Measurements from ENCODE around the gene ZFHX2. TPM values are rescaled to one million over a fixed set of nuclear protein-coding genes. Genes with fewer than 3 reads are reported as not detected.
A peak's percentile ranks its signal among the peaks of the same experiment; 100 is the strongest.

The ZFHX2 gene
- polyA plus RNA-seq, 1 donor from 2014 or later = 0.72 TPM

DNA sequence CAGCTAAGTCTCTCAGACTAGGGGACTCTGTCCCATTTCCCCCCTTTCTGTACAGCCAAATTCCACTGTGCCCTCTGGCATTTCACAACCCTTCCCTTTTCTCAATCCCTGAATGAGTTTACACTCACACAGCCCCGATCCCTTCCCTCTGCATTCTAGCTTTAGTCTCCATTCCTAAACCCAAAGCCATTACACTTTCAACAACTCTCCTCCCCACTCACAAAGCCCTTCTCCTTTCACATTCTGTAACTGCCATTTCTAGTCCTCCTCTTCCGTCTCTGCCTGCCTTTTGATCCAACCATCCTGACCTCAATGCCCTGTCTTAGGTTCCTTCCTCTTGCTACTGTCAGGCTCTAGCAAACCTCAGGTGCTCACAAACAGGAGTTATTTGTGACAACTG is 3.6 kb downstream of the ZFHX2 start:
- Histone ChIP-seq H3K36me3 (ENCODE audit: insufficient read depth, low read length) (peaks cover 5% of the 10 kb centered on the region), H3K4me2 (ENCODE audit: low read length) (peak overlapping the region; percentile 98), H3K27me3 (ENCODE audit: insufficient read depth, low read depth, low read length) (no peaks in the 10 kb centered on the region), H3F3A (ENCODE audit: insufficient read depth, low read length, poor library complexity, severe bottlenecking) (peaks cover 4% of the 10 kb centered on the region), H3K4me3 (ENCODE audit: low read length) (peak overlapping the region; percentile 89), H3K9ac (ENCODE audit: low read length) (peak overlapping the region; percentile 100), H3K9me3 (ENCODE audit: low read length) (no peaks in the 10 kb centered on the region), H2AFZ (ENCODE audit: low read depth, low read length) (no peak overlapping the region), H4K20me1 (ENCODE audit: insufficient read depth) (no peaks in the 10 kb centered on the region), H3K9me2 (ENCODE audit: insufficient read depth, low read length) (no peaks in the 10 kb centered on the region), H3K27ac (ENCODE audit: low read length) (peak overlapping the region; percentile 100), H3K79me2 (replicated peaks; ENCODE audit: insufficient read depth, low read length) (peaks cover 61% of the 10 kb centered on the region)
- TF ChIP-seq EZH2 (IDR thresholded peaks at IDR 0.05; ENCODE audit: borderline replicate concordance, insufficient read depth, low read length, poor library complexity, severe bottlenecking) (no peak), MXI1 (conservative IDR thresholded peaks at IDR 0.05; ENCODE audit: poor library complexity, severe bottlenecking) (no peak), EP300 (conservative IDR thresholded peaks at IDR 0.05; ENCODE audit: poor library complexity, severe bottlenecking) (no peak), POLR2AphosphoS5 (IDR thresholded peaks at IDR 0.05) (no peak)
- TF ChIP-seq, protein P1, sequence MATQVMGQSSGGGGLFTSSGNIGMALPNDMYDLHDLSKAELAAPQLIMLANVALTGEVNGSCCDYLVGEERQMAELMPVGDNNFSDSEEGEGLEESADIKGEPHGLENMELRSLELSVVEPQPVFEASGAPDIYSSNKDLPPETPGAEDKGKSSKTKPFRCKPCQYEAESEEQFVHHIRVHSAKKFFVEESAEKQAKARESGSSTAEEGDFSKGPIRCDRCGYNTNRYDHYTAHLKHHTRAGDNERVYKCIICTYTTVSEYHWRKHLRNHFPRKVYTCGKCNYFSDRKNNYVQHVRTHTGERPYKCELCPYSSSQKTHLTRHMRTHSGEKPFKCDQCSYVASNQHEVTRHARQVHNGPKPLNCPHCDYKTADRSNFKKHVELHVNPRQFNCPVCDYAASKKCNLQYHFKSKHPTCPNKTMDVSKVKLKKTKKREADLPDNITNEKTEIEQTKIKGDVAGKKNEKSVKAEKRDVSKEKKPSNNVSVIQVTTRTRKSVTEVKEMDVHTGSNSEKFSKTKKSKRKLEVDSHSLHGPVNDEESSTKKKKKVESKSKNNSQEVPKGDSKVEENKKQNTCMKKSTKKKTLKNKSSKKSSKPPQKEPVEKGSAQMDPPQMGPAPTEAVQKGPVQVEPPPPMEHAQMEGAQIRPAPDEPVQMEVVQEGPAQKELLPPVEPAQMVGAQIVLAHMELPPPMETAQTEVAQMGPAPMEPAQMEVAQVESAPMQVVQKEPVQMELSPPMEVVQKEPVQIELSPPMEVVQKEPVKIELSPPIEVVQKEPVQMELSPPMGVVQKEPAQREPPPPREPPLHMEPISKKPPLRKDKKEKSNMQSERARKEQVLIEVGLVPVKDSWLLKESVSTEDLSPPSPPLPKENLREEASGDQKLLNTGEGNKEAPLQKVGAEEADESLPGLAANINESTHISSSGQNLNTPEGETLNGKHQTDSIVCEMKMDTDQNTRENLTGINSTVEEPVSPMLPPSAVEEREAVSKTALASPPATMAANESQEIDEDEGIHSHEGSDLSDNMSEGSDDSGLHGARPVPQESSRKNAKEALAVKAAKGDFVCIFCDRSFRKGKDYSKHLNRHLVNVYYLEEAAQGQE (IDR thresholded peaks at IDR 0.05; ENCODE audit: borderline replicate concordance) = no peak

- no peak overlapping the region for H3K4me3 ChIP-seq (ENCODE audit: low read length)
- no peaks in the 10 kb centered on the region for H3K9me3 ChIP-seq (ENCODE audit: low read length)
- no peak overlapping the region for H3K27ac ChIP-seq (ENCODE audit: low read length)
- peaks cover 5% of the 10 kb centered on the region for H3K36me3 ChIP-seq (ENCODE audit: insufficient read depth, low read length)
- no peak for TF ChIP-seq TAF1 (IDR thresholded peaks at IDR 0.05; ENCODE audit: low read depth)
- TF ChIP-seq POLR2AphosphoS5 (IDR thresholded peaks at IDR 0.05) = no peak
- TF ChIP-seq MXI1 (conservative IDR thresholded peaks at IDR 0.05; ENCODE audit: poor library complexity, severe bottlenecking) = no peak
- TF ChIP-seq SMC3 (conservative IDR thresholded peaks at IDR 0.05; ENCODE audit: poor library complexity) = no peak
- no peak for TF ChIP-seq EZH2 (IDR thresholded peaks at IDR 0.05; ENCODE audit: borderline replicate concordance, insufficient read depth, low read length, poor library complexity, severe bottlenecking)
- TF ChIP-seq CTCF (IDR thresholded peaks at IDR 0.05; ENCODE audit: poor library complexity, severe bottlenecking) = no peak
- TF ChIP-seq RAD21 (conservative IDR thresholded peaks at IDR 0.05) = no peak
- TF ChIP-seq, protein P1 (IDR thresholded peaks at IDR 0.05; ENCODE audit: borderline replicate concordance) = no peak
- no peak for TF ChIP-seq EP300 (conservative IDR thresholded peaks at IDR 0.05; ENCODE audit: poor library complexity, severe bottlenecking)
- no peaks in the 10 kb centered on the region for H3K9me2 ChIP-seq (ENCODE audit: insufficient read depth, low read length)
- H3F3A ChIP-seq (ENCODE audit: insufficient read depth, low read length, poor library complexity, severe bottlenecking) = peaks cover 4% of the 10 kb centered on the region
- no peak overlapping the region for H3K9ac ChIP-seq (ENCODE audit: low read length)
- H3K79me2 ChIP-seq (replicated peaks; ENCODE audit: insufficient read depth, low read length) = peaks cover 63% of the 10 kb centered on the region
- H3K27me3 ChIP-seq (ENCODE audit: insufficient read depth, low read depth, low read length) = no peaks in the 10 kb centered on the region
- H2AFZ ChIP-seq (ENCODE audit: low read depth, low read length) = no peak overlapping the region
- H4K20me1 ChIP-seq (ENCODE audit: insufficient read depth) = no peaks in the 10 kb centered on the region
- H3K4me2 ChIP-seq (ENCODE audit: low read length) = no peak overlapping the region
These were observed 5.0 kb downstream of the ZFHX2 start for GRCh38 chr14:23546450-23547035.
